C4-2B (cell line): ENCODE results near the gene HAO1.

ENCODE experiments used
- ZFX ChIP-seq: fragments of 450-650 bp; IDR thresholded peaks from 2 replicates; pipeline ENCODE4 v1.6.1; 2017
- TF ChIP-seq, protein P1 (sequence below): fragments of 450-650 bp; conservative IDR thresholded peaks from 2 replicates; pipeline ENCODE4 v1.5.1; 2017; ENCODE audit warnings: mild to moderate bottlenecking

DNA sequence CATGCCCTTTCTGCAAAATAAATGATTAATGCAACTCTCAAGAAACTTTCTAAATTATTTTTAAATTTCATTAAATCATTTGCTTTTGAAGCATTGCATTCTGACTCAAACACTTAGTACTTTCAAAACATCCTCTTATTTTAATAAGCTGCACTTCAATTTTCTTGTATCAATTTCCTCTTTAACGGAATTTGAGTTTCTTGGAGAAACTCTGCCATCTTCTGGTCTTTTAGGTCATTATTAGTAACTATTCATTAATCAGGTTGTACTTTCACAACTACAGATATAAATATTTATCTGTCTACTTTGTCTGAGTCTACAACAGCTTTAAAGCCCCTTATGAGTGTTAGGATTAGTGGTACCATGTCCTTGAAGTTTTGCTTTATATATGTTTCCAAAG is 49.1 kb upstream of the HAO1 start:
- TF ChIP-seq, protein P1, sequence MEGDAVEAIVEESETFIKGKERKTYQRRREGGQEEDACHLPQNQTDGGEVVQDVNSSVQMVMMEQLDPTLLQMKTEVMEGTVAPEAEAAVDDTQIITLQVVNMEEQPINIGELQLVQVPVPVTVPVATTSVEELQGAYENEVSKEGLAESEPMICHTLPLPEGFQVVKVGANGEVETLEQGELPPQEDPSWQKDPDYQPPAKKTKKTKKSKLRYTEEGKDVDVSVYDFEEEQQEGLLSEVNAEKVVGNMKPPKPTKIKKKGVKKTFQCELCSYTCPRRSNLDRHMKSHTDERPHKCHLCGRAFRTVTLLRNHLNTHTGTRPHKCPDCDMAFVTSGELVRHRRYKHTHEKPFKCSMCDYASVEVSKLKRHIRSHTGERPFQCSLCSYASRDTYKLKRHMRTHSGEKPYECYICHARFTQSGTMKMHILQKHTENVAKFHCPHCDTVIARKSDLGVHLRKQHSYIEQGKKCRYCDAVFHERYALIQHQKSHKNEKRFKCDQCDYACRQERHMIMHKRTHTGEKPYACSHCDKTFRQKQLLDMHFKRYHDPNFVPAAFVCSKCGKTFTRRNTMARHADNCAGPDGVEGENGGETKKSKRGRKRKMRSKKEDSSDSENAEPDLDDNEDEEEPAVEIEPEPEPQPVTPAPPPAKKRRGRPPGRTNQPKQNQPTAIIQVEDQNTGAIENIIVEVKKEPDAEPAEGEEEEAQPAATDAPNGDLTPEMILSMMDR, result peak; percentile 14; the same call in 1 of the 2 replicates
- no peak for TF ChIP-seq ZFX
